GM15510 (cell line): ENCODE data around the gene SKIC2.

Experiments
- POLR2A ChIP-seq: IDR thresholded peaks from 3 replicates; pipeline ENCODE4 v1.6.1; 2011; ENCODE audit warnings: borderline replicate concordance; ENCODE audit not compliant: insufficient read length; ENCODE audit errors: extremely low read depth

The SKIC2 gene

GRCh38 chr6:31958741-31959739, at the start of gene SKIC2, which contains the start of gene NELFE:
Gene SKIC2, plus strand, starts transcription at chr6:31959175. Its CDS starts 18 bp downstream, at chr6:31959193.
Gene NELFE, minus strand, starts transcription at chr6:31958971. Its CDS starts 525 bp downstream, at chr6:31958446.
- peak; percentile 83 for TF ChIP-seq POLR2A

GRCh38 chr6:31911826-31912585, 47.0 kb upstream of the SKIC2 start:
- no peak for TF ChIP-seq POLR2A

GRCh38 chr6:31915351-31915750, 43.6 kb upstream of the SKIC2 start:
- TF ChIP-seq POLR2A = no peak

- no peak for TF ChIP-seq POLR2A
Observed at GRCh38 chr6:31915756-31916155, 43.2 kb upstream of the SKIC2 start.

- no peak for TF ChIP-seq POLR2A
Observed at GRCh38 chr6:31918069-31918720, 40.8 kb upstream of the SKIC2 start.

GRCh38 chr6:31919624-31920303, 39.2 kb upstream of the SKIC2 start:
- no peak for TF ChIP-seq POLR2A

- TF ChIP-seq POLR2A = no peak
Observed at GRCh38 chr6:31920811-31921210, 38.2 kb upstream of the SKIC2 start.

GRCh38 chr6:31922942-31923341, 36.0 kb upstream of the SKIC2 start:
- no peak for TF ChIP-seq POLR2A

- no peak for TF ChIP-seq POLR2A
Observed at GRCh38 chr6:31927242-31927862, 31.6 kb upstream of the SKIC2 start, which contains the start of gene C2. Gene C2, plus strand, starts transcription at chr6:31927717. Its CDS starts 36 bp downstream, at chr6:31927753.

GRCh38 chr6:31927863-31928671, 30.9 kb upstream of the SKIC2 start:
- TF ChIP-seq POLR2A = no peak

- no peak for TF ChIP-seq POLR2A
Observed at GRCh38 chr6:31928672-31928939, 30.4 kb upstream of the SKIC2 start.

- TF ChIP-seq POLR2A = no peak
Observed at GRCh38 chr6:31930962-31931361, 28.0 kb upstream of the SKIC2 start.

GRCh38 chr6:31933537-31933936, 25.4 kb upstream of the SKIC2 start:
- no peak for TF ChIP-seq POLR2A
